HG03095 (cell line): Measurements from ENCODE around the gene OGA.

Experiments used
- ATAC-seq: cut with Tn5 transposase; IDR thresholded peaks from one replicate; pipeline ENCODE4 v1.9.1; 2021; ENCODE audit warnings: moderate library complexity; ENCODE audit not compliant: unreplicated experiment

OGA gene

GRCh38 chr10:101837748-101838147 is 19.5 kb upstream of the OGA start:
- ATAC-seq: no peak

- no peak for ATAC-seq
Observed at GRCh38 chr10:101835362-101835761, 17.1 kb upstream of the OGA start.

GRCh38 chr10:101834341-101834740 is 16.1 kb upstream of the OGA start:
- no peak for ATAC-seq

GRCh38 chr10:101833466-101833865 is 15.2 kb upstream of the OGA start:
- ATAC-seq: no peak

GRCh38 chr10:101832325-101832771 is 14.1 kb upstream of the OGA start:
- ATAC-seq: no peak

- ATAC-seq: no peak
Observed at GRCh38 chr10:101831169-101831811, 13.0 kb upstream of the OGA start.

- peak; percentile 51 for ATAC-seq
Observed at GRCh38 chr10:101830322-101831168, 12.3 kb upstream of the OGA start.

- peak; percentile 3 for ATAC-seq
Observed at GRCh38 chr10:101829561-101830315, 11.5 kb upstream of the OGA start.

GRCh38 chr10:101828766-101829551 is 10.7 kb upstream of the OGA start:
- no peak for ATAC-seq

GRCh38 chr10:101827919-101828600 is 9.8 kb upstream of the OGA start:
- no peak for ATAC-seq

GRCh38 chr10:101826852-101827434 is 8.7 kb upstream of the OGA start:
- ATAC-seq: no peak

GRCh38 chr10:101824736-101825135 is 6.5 kb upstream of the OGA start:
- no peak for ATAC-seq

- ATAC-seq: peak; percentile 21
Observed at GRCh38 chr10:101818872-101819633, 809 bp upstream of the OGA start.

GRCh38 chr10:101817337-101818118 is 716 bp downstream of the OGA start:
- ATAC-seq: no peak

GRCh38 chr10:101816913-101817336 is 1.3 kb downstream of the OGA start:
- no peak for ATAC-seq

- no peak for ATAC-seq
Observed at GRCh38 chr10:101816376-101816775, 1.9 kb downstream of the OGA start.

GRCh38 chr10:101814466-101815071 is 3.7 kb downstream of the OGA start:
- peak; percentile 28 for ATAC-seq

- no peak for ATAC-seq
Observed at GRCh38 chr10:101812606-101813005, 5.6 kb downstream of the OGA start.
